ENCODE results near the gene MAPK9.

The MAPK9 gene

GRCh38 chr5:180332051-180332517 lies 40.2 kb upstream of the MAPK9 start:
- peaks cover 22% of the 10 kb centered on the region for H3K36me3 ChIP-seq (ENCODE audit: insufficient read depth, low read length)
- no peak overlapping the region for H2AFZ ChIP-seq (ENCODE audit: low read depth, low read length)
- peaks cover 4% of the 10 kb centered on the region for H3K9me3 ChIP-seq (ENCODE audit: low read length)
- H3K4me3 ChIP-seq (ENCODE audit: low read length): no peak overlapping the region
- no peaks in the 10 kb centered on the region for H3K4me1 ChIP-seq (ENCODE audit: insufficient read depth, low read length)
- no peaks in the 10 kb centered on the region for H3K27me3 ChIP-seq (ENCODE audit: insufficient read depth, low read length)

GRCh38 chr5:180331647-180331950 lies 39.7 kb upstream of the MAPK9 start:
- Histone ChIP-seq H3K36me3 (ENCODE audit: insufficient read depth, low read length) (peaks cover 22% of the 10 kb centered on the region), H3K9me3 (ENCODE audit: low read length) (peaks cover 4% of the 10 kb centered on the region), H3K4me1 (ENCODE audit: insufficient read depth, low read length) (no peaks in the 10 kb centered on the region), H3K27me3 (ENCODE audit: insufficient read depth, low read length) (no peaks in the 10 kb centered on the region), H2AFZ (ENCODE audit: low read depth, low read length) (no peak overlapping the region), H3K4me3 (ENCODE audit: low read length) (no peak overlapping the region)

- H2AFZ ChIP-seq (ENCODE audit: low read depth, low read length): no peak overlapping the region
- no peak overlapping the region for H3K4me3 ChIP-seq (ENCODE audit: low read length)
- no peaks in the 10 kb centered on the region for H3K27me3 ChIP-seq (ENCODE audit: insufficient read depth, low read length)
- no peaks in the 10 kb centered on the region for H3K4me1 ChIP-seq (ENCODE audit: insufficient read depth, low read length)
- H3K9me3 ChIP-seq (ENCODE audit: low read length): peaks cover 4% of the 10 kb centered on the region
- peaks cover 22% of the 10 kb centered on the region for H3K36me3 ChIP-seq (ENCODE audit: insufficient read depth, low read length)
Measured at GRCh38 chr5:180330810-180331646, 39.1 kb upstream of the MAPK9 start.

GRCh38 chr5:180330270-180330648 lies 38.4 kb upstream of the MAPK9 start:
- Histone ChIP-seq H3K4me3 (ENCODE audit: low read length) (no peak overlapping the region), H3K36me3 (ENCODE audit: insufficient read depth, low read length) (peaks cover 15% of the 10 kb centered on the region), H3K4me1 (ENCODE audit: insufficient read depth, low read length) (no peaks in the 10 kb centered on the region), H3K9me3 (ENCODE audit: low read length) (peaks cover 4% of the 10 kb centered on the region), H3K27me3 (ENCODE audit: insufficient read depth, low read length) (no peaks in the 10 kb centered on the region), H2AFZ (ENCODE audit: low read depth, low read length) (no peak overlapping the region)

- Histone ChIP-seq H3K27me3 (ENCODE audit: insufficient read depth, low read length) (no peaks in the 10 kb centered on the region), H3K9me3 (ENCODE audit: low read length) (peaks cover 4% of the 10 kb centered on the region), H3K36me3 (ENCODE audit: insufficient read depth, low read length) (peaks cover 11% of the 10 kb centered on the region), H3K4me1 (ENCODE audit: insufficient read depth, low read length) (no peaks in the 10 kb centered on the region), H3K4me3 (ENCODE audit: low read length) (no peak overlapping the region), H2AFZ (ENCODE audit: low read depth, low read length) (no peak overlapping the region)
Measured at GRCh38 chr5:180329606-180330269, 37.9 kb upstream of the MAPK9 start.

GRCh38 chr5:180329138-180329435 lies 37.2 kb upstream of the MAPK9 start:
- Histone ChIP-seq H2AFZ (ENCODE audit: low read depth, low read length) (no peak overlapping the region), H3K4me3 (ENCODE audit: low read length) (no peak overlapping the region), H3K4me1 (ENCODE audit: insufficient read depth, low read length) (peaks cover 3% of the 10 kb centered on the region), H3K27me3 (ENCODE audit: insufficient read depth, low read length) (no peaks in the 10 kb centered on the region), H3K36me3 (ENCODE audit: insufficient read depth, low read length) (peaks cover 7% of the 10 kb centered on the region), H3K9me3 (ENCODE audit: low read length) (peaks cover 2% of the 10 kb centered on the region)

- peaks cover 2% of the 10 kb centered on the region for H3K36me3 ChIP-seq (ENCODE audit: insufficient read depth, low read length)
- peaks cover 9% of the 10 kb centered on the region for H3K4me1 ChIP-seq (ENCODE audit: insufficient read depth, low read length)
- no peak overlapping the region for H2AFZ ChIP-seq (ENCODE audit: low read depth, low read length)
- no peaks in the 10 kb centered on the region for H3K9me3 ChIP-seq (ENCODE audit: low read length)
- no peaks in the 10 kb centered on the region for H3K27me3 ChIP-seq (ENCODE audit: insufficient read depth, low read length)
- no peak overlapping the region for H3K4me3 ChIP-seq (ENCODE audit: low read length)
Measured at GRCh38 chr5:180328296-180329137, 36.6 kb upstream of the MAPK9 start.

- Histone ChIP-seq H2AFZ (ENCODE audit: low read depth, low read length) (no peak overlapping the region), H3K4me3 (ENCODE audit: low read length) (no peak overlapping the region), H3K9me3 (ENCODE audit: low read length) (no peaks in the 10 kb centered on the region), H3K36me3 (ENCODE audit: insufficient read depth, low read length) (peaks cover 2% of the 10 kb centered on the region), H3K4me1 (ENCODE audit: insufficient read depth, low read length) (peaks cover 15% of the 10 kb centered on the region), H3K27me3 (ENCODE audit: insufficient read depth, low read length) (no peaks in the 10 kb centered on the region)
Measured at GRCh38 chr5:180326989-180327565, 35.2 kb upstream of the MAPK9 start.

- Histone ChIP-seq H3K4me1 (ENCODE audit: insufficient read depth, low read length) (peaks cover 15% of the 10 kb centered on the region), H3K4me3 (ENCODE audit: low read length) (no peak overlapping the region), H3K27me3 (ENCODE audit: insufficient read depth, low read length) (no peaks in the 10 kb centered on the region), H3K9me3 (ENCODE audit: low read length) (no peaks in the 10 kb centered on the region), H2AFZ (ENCODE audit: low read depth, low read length) (no peak overlapping the region), H3K36me3 (ENCODE audit: insufficient read depth, low read length) (no peaks in the 10 kb centered on the region)
Measured at GRCh38 chr5:180324601-180324950, 32.7 kb upstream of the MAPK9 start.

- Histone ChIP-seq H3K4me3 (ENCODE audit: low read length) (no peak overlapping the region), H2AFZ (ENCODE audit: low read depth, low read length) (no peak overlapping the region), H3K9me3 (ENCODE audit: low read length) (no peaks in the 10 kb centered on the region), H3K36me3 (ENCODE audit: insufficient read depth, low read length) (no peaks in the 10 kb centered on the region), H3K27me3 (ENCODE audit: insufficient read depth, low read length) (no peaks in the 10 kb centered on the region), H3K4me1 (ENCODE audit: insufficient read depth, low read length) (peaks cover 15% of the 10 kb centered on the region)
Measured at GRCh38 chr5:180323941-180324600, 32.2 kb upstream of the MAPK9 start.

GRCh38 chr5:180323160-180323559 lies 31.3 kb upstream of the MAPK9 start:
- Histone ChIP-seq H3K27me3 (ENCODE audit: insufficient read depth, low read length) (no peaks in the 10 kb centered on the region), H3K4me3 (ENCODE audit: low read length) (no peak overlapping the region), H3K9me3 (ENCODE audit: low read length) (no peaks in the 10 kb centered on the region), H3K4me1 (ENCODE audit: insufficient read depth, low read length) (peaks cover 15% of the 10 kb centered on the region), H2AFZ (ENCODE audit: low read depth, low read length) (no peak overlapping the region), H3K36me3 (ENCODE audit: insufficient read depth, low read length) (peaks cover 5% of the 10 kb centered on the region)

GRCh38 chr5:180318456-180319089 lies 26.7 kb upstream of the MAPK9 start:
- H3K4me1 ChIP-seq (ENCODE audit: insufficient read depth, low read length): peaks cover 6% of the 10 kb centered on the region
- no peaks in the 10 kb centered on the region for H3K27me3 ChIP-seq (ENCODE audit: insufficient read depth, low read length)
- no peak overlapping the region for H3K4me3 ChIP-seq (ENCODE audit: low read length)
- peaks cover 8% of the 10 kb centered on the region for H3K36me3 ChIP-seq (ENCODE audit: insufficient read depth, low read length)
- H2AFZ ChIP-seq (ENCODE audit: low read depth, low read length): no peak overlapping the region
- peaks cover 7% of the 10 kb centered on the region for H3K9me3 ChIP-seq (ENCODE audit: low read length)

All from neuron (in vitro differentiated cells).